IPS-11a (cell line): ENCODE measurements around the gene TTLL6.
"Not testable (repeated sequence)": the region's sequence is repeated elsewhere in the genome, so short reads cannot be mapped to it uniquely, and the experiment has no call there.

ENCODE experiments used
- H3K4me3 ChIP-seq: one replicate; pipeline ENCODE4 v1.5.1; 2013; ENCODE audit warnings: low read depth, low read length, control low read depth

Gene TTLL6

GRCh38 chr17:48816774-48817590, at the start of gene TTLL6:
TSS of gene TTLL6 (minus strand) at chr17:48817229. CDS start at chr17:48817072, 157 bp downstream.
- H3K4me3 ChIP-seq, result peak within 1 kb of the TSS; percentile 78

GRCh38 chr17:48860456-48860855, 43.4 kb upstream of the TTLL6 start:
- no peak overlapping the region for H3K4me3 ChIP-seq

GRCh38 chr17:48860034-48860433, 43.0 kb upstream of the TTLL6 start:
- no peak overlapping the region for H3K4me3 ChIP-seq

- H3K4me3 ChIP-seq, result no peak overlapping the region
These were observed 39.2 kb upstream of the TTLL6 start for GRCh38 chr17:48856122-48856821.

- no peak overlapping the region for H3K4me3 ChIP-seq
These were observed 37.9 kb upstream of the TTLL6 start for GRCh38 chr17:48854774-48855476.

GRCh38 chr17:48850792-48851323, 33.8 kb upstream of the TTLL6 start:
- no peak overlapping the region for H3K4me3 ChIP-seq

- H3K4me3 ChIP-seq, result no peak overlapping the region
These were observed 26.3 kb upstream of the TTLL6 start for GRCh38 chr17:48843187-48843900.

- no peak overlapping the region for H3K4me3 ChIP-seq
These were observed 25.7 kb upstream of the TTLL6 start for GRCh38 chr17:48842746-48843145.

- H3K4me3 ChIP-seq, result no peak overlapping the region
These were observed 24.4 kb upstream of the TTLL6 start for GRCh38 chr17:48841395-48841831.

- no peak overlapping the region for H3K4me3 ChIP-seq
These were observed 23.4 kb upstream of the TTLL6 start for GRCh38 chr17:48840441-48840840.

GRCh38 chr17:48837458-48837857, 20.4 kb upstream of the TTLL6 start:
- not testable (repeated sequence) for H3K4me3 ChIP-seq

GRCh38 chr17:48835971-48836370, 18.9 kb upstream of the TTLL6 start:
- H3K4me3 ChIP-seq, result no peak overlapping the region

GRCh38 chr17:48834973-48835372, 17.9 kb upstream of the TTLL6 start:
- no peak overlapping the region for H3K4me3 ChIP-seq

- H3K4me3 ChIP-seq, result peak overlapping the region; percentile 89
These were observed 14.5 kb upstream of the TTLL6 start for GRCh38 chr17:48831549-48831883.

- H3K4me3 ChIP-seq, result peak within 1 kb of the TSS; percentile 89
These were observed 14.0 kb upstream of the TTLL6 start, which contains the start of gene CALCOCO2 for GRCh38 chr17:48830840-48831548. TSS of gene CALCOCO2 (plus strand) at chr17:48831035. CDS start at chr17:48841708, 10,673 bp downstream.

- no peak overlapping the region for H3K4me3 ChIP-seq
These were observed 8.7 kb upstream of the TTLL6 start for GRCh38 chr17:48825446-48826381.

- not testable (repeated sequence) for H3K4me3 ChIP-seq
These were observed 3.9 kb upstream of the TTLL6 start for GRCh38 chr17:48820936-48821335.

GRCh38 chr17:48819466-48819865, 2.4 kb upstream of the TTLL6 start:
- H3K4me3 ChIP-seq, result no peak overlapping the region

- H3K4me3 ChIP-seq, result no peak overlapping the region
These were observed 1.4 kb upstream of the TTLL6 start for GRCh38 chr17:48818361-48818841.
